H1 (cell line): Measurements from ENCODE around the gene PEX14. TPM values are rescaled to one million over a fixed set of nuclear protein-coding genes. Genes with fewer than 3 reads are reported as not detected.

Experiments
- CTCF ChIA-PET: fragments of 300-600 bp; sonication (Branson Sonifier 250); formaldehyde crosslinking; loops from one replicate; lab custom pipeline; 2021; ENCODE audit not compliant: partially characterized antibody; lab: Charles Lee
- POLR2A ChIA-PET: fragments of 300-600 bp; sonication (Branson Sonifier 250); formaldehyde crosslinking; loops from one replicate; lab custom pipeline; 2021; ENCODE audit warnings: inconsistent platforms; ENCODE audit not compliant: partially characterized antibody; lab: Charles Lee
- DNase-seq, 2 experiments: peaks; one replicate each; pipeline versions ENCODE4 v3.0.0 to v3.0.0-alpha.2; 2010 to 2022; ENCODE audit warnings: low spot score in 2 of 2, low read depth in 1 of 2, mixed read lengths in 1 of 2
- FAIRE-seq: peaks from 2 replicates; lab custom pipeline; 2011; peaks lifted over from hg19 to GRCh38; lab: Jason Lieb, UNC
- H2AFZ ChIP-seq: 2 replicates; pipeline ENCODE4 v1.8.1; 2012; ENCODE audit warnings: low read length, inconsistent platforms
- H2AK5ac ChIP-seq: 2 replicates; pipeline ENCODE4 v1.6.1; 2013; ENCODE audit warnings: low read depth, low read length
- H2BK120ac ChIP-seq: replicated peaks from 2 replicates; pipeline ENCODE3; 2013; ENCODE audit warnings: low read depth, low read length, inconsistent platforms
- H2BK12ac ChIP-seq: 2 replicates; pipeline ENCODE4 v1.6.1; 2013; ENCODE audit warnings: low read depth, low read length
- H2BK15ac ChIP-seq: 2 replicates; pipeline ENCODE4 v1.6.1; 2013; ENCODE audit warnings: low read length
- H2BK20ac ChIP-seq: 2 replicates; pipeline ENCODE4 v1.6.1; 2013; ENCODE audit warnings: low read length
- H2BK5ac ChIP-seq: 2 replicates; pipeline ENCODE4 v1.6.1; 2013; ENCODE audit warnings: low read depth, low read length
- H3K14ac ChIP-seq: 2 replicates; pipeline ENCODE4 v1.6.1; 2013; ENCODE audit warnings: inconsistent platforms; ENCODE audit not compliant: insufficient read length
- H3K18ac ChIP-seq: 2 replicates; pipeline ENCODE4 v1.6.1; 2013; ENCODE audit warnings: low read length; ENCODE audit errors: extremely low read depth
- H3K23ac ChIP-seq: 2 replicates; pipeline ENCODE4 v1.6.1; 2013; ENCODE audit warnings: inconsistent platforms; ENCODE audit not compliant: insufficient read length
- H3K23me2 ChIP-seq: 2 replicates; pipeline ENCODE4 v1.6.1; 2013; ENCODE audit warnings: low read depth, low read length
- H3K27ac ChIP-seq: 2 replicates; pipeline ENCODE4 v1.6.1; 2011; ENCODE audit warnings: low read depth, low read length, inconsistent platforms
- H3K27me3 ChIP-seq, 4 experiments: replicated peaks in 1 of 4; 1 replicate in 1 of 4; 2 replicates in 3 of 4; pipeline versions ENCODE4 v1.6.1 to v1.8.1; 2011 to 2013; ENCODE audit warnings: low read length in 3 of 4, mild to moderate bottlenecking in 3 of 4, inconsistent platforms in 2 of 4, mixed read lengths in 2 of 4, moderate library complexity in 1 of 4; ENCODE audit not compliant: control insufficient read depth in 3 of 4, insufficient read depth in 3 of 4; ENCODE audit errors: extremely low read depth in 1 of 4
- H3K36me3 ChIP-seq, 4 experiments: 2 replicates each; pipeline versions ENCODE4 v1.6.1 to v1.8.1; 2011 to 2013; ENCODE audit warnings: mild to moderate bottlenecking in 4 of 4, low read length in 3 of 4, moderate library complexity in 2 of 4, control low read depth in 1 of 4, inconsistent platforms in 1 of 4; ENCODE audit not compliant: insufficient read depth in 4 of 4, control insufficient read depth in 2 of 4
- H3K4ac ChIP-seq: replicated peaks from 2 replicates; pipeline ENCODE3; 2013; ENCODE audit warnings: low read length, low read depth, mixed read lengths, inconsistent platforms; ENCODE audit not compliant: insufficient read length
- H3K4me1 ChIP-seq, 4 experiments: replicated peaks in 1 of 4; 1 replicate in 1 of 4; 2 replicates in 3 of 4; pipeline versions ENCODE4 v1.6.1 to v1.8.1; 2011 to 2013; ENCODE audit warnings: low read length in 3 of 4, inconsistent platforms in 2 of 4, mixed read lengths in 1 of 4; ENCODE audit not compliant: insufficient read depth in 4 of 4, control insufficient read depth in 3 of 4
- H3K4me2 ChIP-seq, 2 experiments: 2 replicates each; pipeline versions ENCODE4 v1.6.1 to v1.8.1; 2011 to 2013; ENCODE audit warnings: low read depth in 2 of 2, low read length in 2 of 2, control low read depth in 1 of 2, inconsistent platforms in 1 of 2, mild to moderate bottlenecking in 1 of 2; ENCODE audit not compliant: insufficient read depth in 1 of 2
- H3K4me3 ChIP-seq, 4 experiments: fragments of 200-600, 300-600 bp in 1 of 4; sonication (generic), shearing (Covaris generic), sonication (Bioruptor Twin) in 1 of 4; 2 replicates each; pipeline versions ENCODE4 v1.5.1 to v1.8.1; 2011 to 2016; ENCODE audit warnings: low read length in 4 of 4, low read depth in 3 of 4, control low read depth in 2 of 4, inconsistent platforms in 2 of 4, mild to moderate bottlenecking in 2 of 4, mixed read lengths in 1 of 4, moderate library complexity in 1 of 4; ENCODE audit not compliant: insufficient read depth in 2 of 4; ENCODE audit errors: extremely low read depth in 1 of 4
- H3K56ac ChIP-seq: replicated peaks from 2 replicates; pipeline ENCODE3; 2013; ENCODE audit warnings: low read depth, mild to moderate bottlenecking, mixed read lengths, low read length, inconsistent platforms; ENCODE audit not compliant: insufficient read length
- H3K79me1 ChIP-seq: 2 replicates; pipeline ENCODE4 v1.6.1; 2013; ENCODE audit warnings: low read depth, low read length, control low read depth
- H3K79me2 ChIP-seq, 2 experiments: 2 replicates each; pipeline versions ENCODE4 v1.6.1 to v1.8.1; 2012 to 2013; ENCODE audit warnings: low read length in 2 of 2, mild to moderate bottlenecking in 2 of 2, inconsistent platforms in 1 of 2; ENCODE audit not compliant: insufficient read depth in 2 of 2, control insufficient read depth in 1 of 2
- H3K9ac ChIP-seq, 4 experiments: replicated peaks in 1 of 4; 1 replicate in 1 of 4; 2 replicates in 3 of 4; pipeline versions ENCODE4 v1.6.1 to v1.8.1; 2011 to 2013; ENCODE audit warnings: low read depth in 3 of 4, low read length in 3 of 4, control low read depth in 2 of 4, mild to moderate bottlenecking in 2 of 4, moderate library complexity in 2 of 4, inconsistent platforms in 1 of 4; ENCODE audit errors: extremely low read depth in 1 of 4
- H3K9me3 ChIP-seq, 2 experiments: 2 replicates each; pipeline versions ENCODE4 v1.6.1 to v1.8.1; 2012 to 2013; ENCODE audit warnings: mild to moderate bottlenecking in 2 of 2, moderate library complexity in 2 of 2, control low read depth in 1 of 2, inconsistent platforms in 1 of 2, low read depth in 1 of 2, low read length in 1 of 2, mixed read lengths in 1 of 2; ENCODE audit not compliant: insufficient read depth in 2 of 2
- H4K20me1 ChIP-seq, 2 experiments: replicated peaks in 1 of 2; 2 replicates each; pipeline versions ENCODE3 to v1.8.1; 2011 to 2013; ENCODE audit warnings: inconsistent platforms in 2 of 2, low read length in 2 of 2, mild to moderate bottlenecking in 1 of 2; ENCODE audit not compliant: insufficient read depth in 2 of 2, control insufficient read depth in 1 of 2
- H4K5ac ChIP-seq: 2 replicates; pipeline ENCODE4 v1.6.1; 2013; ENCODE audit warnings: low read length, low read depth, mixed read lengths, inconsistent platforms; ENCODE audit not compliant: insufficient read length
- H4K8ac ChIP-seq: 2 replicates; pipeline ENCODE4 v1.8.0; 2013; ENCODE audit warnings: mild to moderate bottlenecking, moderate library complexity, low read length, inconsistent platforms; ENCODE audit not compliant: insufficient read depth; ENCODE audit errors: extremely low read depth
- H4K91ac ChIP-seq: replicated peaks from 2 replicates; pipeline ENCODE3; 2013; ENCODE audit warnings: low read length, mixed read lengths, inconsistent platforms; ENCODE audit not compliant: insufficient read length
- CHD1 ChIP-seq: IDR thresholded peaks from 2 replicates; pipeline ENCODE4 v1.6.1; 2012; ENCODE audit warnings: low read depth, low read length, improper control_type of control experiment
- GABPA ChIP-seq: IDR thresholded peaks from 2 replicates; pipeline ENCODE4 v1.6.1; 2011; ENCODE audit warnings: mild to moderate bottlenecking, low read length, moderate library complexity, borderline replicate concordance; ENCODE audit not compliant: insufficient read depth
- SP4 ChIP-seq: IDR thresholded peaks from 2 replicates; pipeline ENCODE4 v1.6.1; 2012; ENCODE audit warnings: low read length, inconsistent platforms
- TEAD4 ChIP-seq: IDR thresholded peaks from 2 replicates; pipeline ENCODE4 v1.6.1; 2012; ENCODE audit warnings: low read depth, low read length, inconsistent platforms, mixed read lengths
- WGBS, 2 experiments: shearing (Covaris generic) in 1 of 2; methylation state at CpG; one replicate each; pipeline versions ENCODE4 v1.1.6 to v1.1.7; 2013 to 2015; ENCODE audit warnings: low lambda C conversion rate in 2 of 2, mixed read lengths in 2 of 2, inconsistent platforms in 1 of 2, low coverage in 1 of 2, missing lambda C conversion rate in 1 of 2; ENCODE audit not compliant: insufficient replicate concordance in 2 of 2, insufficient coverage in 1 of 2, insufficient read length in 1 of 2; ENCODE audit errors: extremely low coverage in 1 of 2, missing lambda C conversion rate in 1 of 2; 5-methylcytosine and 5-hydroxymethylcytosine counted together
- polyA plus RNA-seq, 7 experiments: library from polyadenylated mRNA; depleted of rRNA in 3 of 7; stranded (reverse) in 5 of 7; unstranded in 2 of 7; fragments of >200 nt in 5 of 7; fragments of 200-250 nt in 2 of 7; gene quantifications; 1 replicate in 5 of 7; 2 replicates in 1 of 7; 4 replicates in 1 of 7; pipeline versions ENCODE4 v1.2.1 to v1.2.3, GENCODE V29; 2011 to 2013; ENCODE audit warnings: missing spikeins in 2 of 7, mixed read lengths in 2 of 7
- total RNA-seq: library from RNA; stranded (reverse); fragmentation: NEBNext Ultra II Directional; extraction: Animal tissue kit (Norgen Biotek cat#: 25700); gene quantifications from 2 replicates; pipeline ENCODE4 v1.2.1, GENCODE V29; 2021

Gene PEX14
- total and polyA plus RNA-seq, 2 of the 8 experiments (the other 6 are each of a cell fraction or from before 2014, with no cell fraction given) = 13.0 to 19.8 TPM

DNA sequence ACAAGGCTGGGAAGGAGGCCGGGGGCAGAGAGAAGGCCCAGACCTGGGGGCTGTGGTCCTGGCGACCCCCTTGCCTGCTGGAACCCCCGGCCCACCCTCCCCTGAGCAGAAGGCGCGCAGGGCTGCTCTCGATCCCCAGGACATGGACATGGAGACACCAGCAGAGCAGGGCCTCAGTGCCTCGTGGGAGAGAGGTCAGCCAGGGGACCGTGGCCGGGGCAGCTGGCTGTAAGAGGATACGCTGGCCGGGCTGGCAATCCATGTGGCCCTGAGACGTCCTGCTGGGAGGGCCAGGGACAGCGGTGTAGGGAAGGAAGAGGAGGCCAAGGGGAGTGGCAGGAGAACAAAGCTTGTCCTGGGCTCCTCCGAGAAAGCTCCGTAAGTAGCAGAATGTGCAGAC, 189.5 kb downstream of the PEX14 start:
- Histone ChIP-seq H3K27ac (no peak overlapping the region), H3K4me1 (peaks cover 0 to 24% (median 13%) of the 10 kb centered on the region in 4 experiments; a peak in 5 of 7 replicates)
- POLR2A ChIA-PET = no interaction called here

More for the DNA sequence above, 189.5 kb downstream of the PEX14 start:
- FAIRE-seq (no peak), DNase-seq (no peak)
- H2AFZ ChIP-seq = no peak overlapping the region
- 0 out of 2 replicates have a peak overlapping the region, but pooled peaks have one; percentile 65 for H2AK5ac ChIP-seq
- no peak overlapping the region for H2BK120ac ChIP-seq
- H4K5ac ChIP-seq = no peak overlapping the region
- H4K8ac ChIP-seq = no peak overlapping the region
- H3K79me1 ChIP-seq = no peaks in the 10 kb centered on the region; the same call in none of the 2 replicates
- no peaks in the 10 kb centered on the region; a peak in 2 of 8 replicates for H3K36me3 ChIP-seq
- no peak overlapping the region for H2BK15ac ChIP-seq
- H3K27me3 ChIP-seq = peaks cover 0 to 2% (median 0%) of the 10 kb centered on the region in 4 experiments; a peak in 1 of 7 replicates
- H3K56ac ChIP-seq = no peak overlapping the region
- H2BK5ac ChIP-seq = no peak overlapping the region; the same call in 1 of the 2 replicates
- no peak overlapping the region for H3K4me3 ChIP-seq
- H4K91ac ChIP-seq = no peak overlapping the region
- H4K20me1 ChIP-seq = peaks cover 1 to 12% of the 10 kb centered on the region in 2 experiments
- TF ChIP-seq TEAD4 = no peak
- no peak for TF ChIP-seq CHD1
- 0 out of 2 replicates have a peak, but pooled peaks have one; percentile 19 for TF ChIP-seq GABPA
- no peak for TF ChIP-seq SP4
- H3K79me2 ChIP-seq = no peaks in the 10 kb centered on the region
- H2BK12ac ChIP-seq = no peak overlapping the region
- no peak overlapping the region for H2BK20ac ChIP-seq
- peaks cover 12% of the 10 kb centered on the region for H3K23me2 ChIP-seq
- H3K4me2 ChIP-seq = peak overlapping the region in 1 of 2 experiments; percentile 4; a peak in 1 of 4 replicates
- H3K4ac ChIP-seq = no peak overlapping the region
- no peak overlapping the region for H3K14ac ChIP-seq
- CTCF ChIA-PET = interaction anchor here (0.9 to 1.4 kb wide), 7 partner anchors 10 to 206 kb away, joined by 3 to 4 read pairs (median 3); no protein-coding TSS in a partner anchor
- H3K9me3 ChIP-seq = no peaks in the 10 kb centered on the region
- WGBS, 2 experiments = 70% methylated on average over 9 of the region's 15 CpGs; no CpG with 5 or more reads in 1 of the 2 experiments
- no peak overlapping the region for H3K23ac ChIP-seq
- no peak overlapping the region for H3K18ac ChIP-seq
- H3K9ac ChIP-seq = no peak overlapping the region
